GM12873 (cell line): ENCODE measurements around the gene PTCD2.

Experiments used
- CTCF ChIP-seq: IDR thresholded peaks from 2 replicates; pipeline ENCODE4 v1.5.1; 2012; ENCODE audit warnings: low read depth, mild to moderate bottlenecking, moderate library complexity, low read length, control low read depth; ENCODE audit not compliant: insufficient read depth; ENCODE audit errors: missing control alignments

PTCD2 gene

GRCh38 chr5:72298711-72299110, 21.5 kb upstream of the PTCD2 start:
- no peak for TF ChIP-seq CTCF

DNA sequence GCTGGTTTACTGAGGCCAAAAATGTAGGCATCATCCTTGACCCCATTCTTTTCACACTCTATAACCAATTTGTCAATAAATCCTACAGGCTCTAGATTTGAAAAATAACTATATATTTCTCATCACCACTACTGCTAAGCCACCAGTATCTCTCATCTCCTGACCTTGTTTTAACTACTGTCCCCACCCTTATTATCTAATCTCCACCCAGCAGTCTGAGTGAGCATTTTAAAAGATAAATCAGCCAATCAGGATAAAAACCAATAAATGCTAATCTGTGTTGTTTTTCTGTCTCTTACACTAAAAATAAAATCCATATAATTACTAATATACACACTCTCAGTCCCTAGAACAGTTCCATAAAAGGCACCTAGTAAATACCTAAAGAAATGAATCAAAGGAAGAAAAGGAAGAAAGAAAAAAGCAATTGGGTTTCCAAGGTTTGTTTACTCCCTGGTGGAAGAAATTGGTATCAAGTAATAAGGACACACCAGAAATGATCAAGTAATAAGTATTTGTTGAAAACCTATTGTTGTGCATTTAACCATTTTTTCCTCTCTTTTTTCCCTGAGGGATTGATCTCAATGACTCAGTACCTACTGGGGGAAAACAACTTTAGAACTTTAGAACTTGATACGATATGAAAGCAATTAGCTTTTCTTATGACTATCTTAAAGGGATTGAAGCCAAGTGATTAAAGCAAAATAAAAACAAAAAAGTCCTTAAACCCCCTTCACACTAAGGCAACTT, 19.4 kb upstream of the PTCD2 start:
- no peak for TF ChIP-seq CTCF

DNA sequence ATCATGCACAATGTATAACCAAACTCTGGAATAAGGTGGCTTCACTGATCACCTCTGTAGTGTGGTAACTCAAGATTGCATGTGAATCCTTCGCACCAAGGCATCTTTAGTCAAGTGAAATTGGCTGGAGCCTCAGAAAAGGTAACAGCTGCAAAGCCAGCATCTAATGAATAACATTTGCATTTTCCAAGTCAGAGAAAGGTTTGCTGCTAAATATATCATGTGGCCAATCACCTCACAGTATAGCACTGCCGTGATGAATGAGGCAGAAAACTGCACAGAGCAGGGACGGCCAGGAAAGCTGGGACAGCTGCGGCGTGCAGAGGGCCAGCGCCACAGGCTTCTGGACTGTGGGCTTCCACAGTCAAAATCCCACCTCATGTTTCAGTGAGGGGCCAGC, 18.6 kb upstream of the PTCD2 start:
- TF ChIP-seq CTCF: no peak

GRCh38 chr5:72302171-72302570, 18.0 kb upstream of the PTCD2 start:
- no peak for TF ChIP-seq CTCF

DNA sequence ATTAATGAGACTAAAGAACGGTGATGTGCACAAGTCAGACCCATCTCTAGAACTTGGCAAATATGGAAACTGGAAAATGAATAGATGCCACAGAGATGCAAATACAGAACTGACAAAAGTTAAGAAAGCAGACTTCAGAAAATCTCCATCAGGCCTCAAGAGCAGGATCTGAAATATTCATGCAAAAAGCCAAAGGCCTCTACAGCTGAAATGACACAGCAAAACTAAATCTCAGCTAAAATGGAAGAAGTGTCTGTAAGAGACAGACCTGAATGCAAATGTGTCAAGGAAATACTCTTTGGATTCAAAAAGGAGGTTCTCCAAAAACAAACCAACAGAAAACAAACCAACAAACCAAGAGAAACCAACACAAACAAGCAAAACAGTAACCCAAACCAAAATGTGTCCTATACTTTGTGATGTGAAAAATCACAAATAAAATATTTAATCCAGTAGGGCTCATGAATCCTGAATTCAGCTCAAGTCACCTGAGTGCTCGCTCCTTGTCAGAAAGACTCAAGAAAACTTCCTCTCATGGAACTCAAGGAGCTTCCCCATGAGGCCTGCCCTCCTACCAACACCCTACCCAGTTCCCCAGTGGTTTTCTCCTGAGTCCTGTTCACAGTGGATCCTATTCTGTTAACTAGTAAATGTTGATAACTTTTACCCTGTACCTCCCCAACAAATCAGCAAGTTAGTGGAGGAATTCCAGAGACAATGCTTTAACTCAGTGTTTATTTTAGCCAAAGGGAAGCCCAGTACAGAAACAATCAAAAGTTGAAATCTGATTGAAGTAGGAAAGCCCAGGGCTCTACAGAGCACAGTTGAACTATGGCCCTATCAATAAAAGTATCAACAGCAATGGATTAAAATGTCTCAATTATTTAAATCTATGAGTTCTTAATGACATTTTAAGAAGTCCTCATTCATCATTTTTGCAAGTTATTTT, 14.7 kb upstream of the PTCD2 start:
- TF ChIP-seq CTCF: no peak

- no peak for TF ChIP-seq CTCF
Observed at GRCh38 chr5:72307573-72307967, 12.6 kb upstream of the PTCD2 start.
